Duodenal mucosa (tissue), 2 donors: Measurements from ENCODE around the gene SEC22A.

ENCODE experiments used
- H3K27ac ChIP-seq: one replicate; pipeline ENCODE4 v1.7.0; 2013; ENCODE audit warnings: low read depth, low read length
- H3K27me3 ChIP-seq, 2 donors: one replicate each; pipeline ENCODE4 v1.7.0; 2013; ENCODE audit warnings: low read length in 2 of 2, control low read depth in 1 of 2; ENCODE audit not compliant: insufficient read depth in 2 of 2, control insufficient read depth in 1 of 2
- H3K36me3 ChIP-seq, 2 donors: one replicate each; pipeline ENCODE4 v1.7.0; 2013; ENCODE audit warnings: low read length in 2 of 2, control low read depth in 1 of 2; ENCODE audit not compliant: insufficient read depth in 2 of 2, control insufficient read depth in 1 of 2
- H3K4me1 ChIP-seq, 2 donors: one replicate each; pipeline ENCODE4 v1.7.0; 2013; ENCODE audit warnings: low read length in 2 of 2, control low read depth in 1 of 2; ENCODE audit not compliant: insufficient read depth in 2 of 2, control insufficient read depth in 1 of 2
- H3K4me3 ChIP-seq, 2 donors: one replicate each; pipeline ENCODE4 v1.7.0; 2013; ENCODE audit warnings: low read length in 2 of 2, low read depth in 1 of 2
- H3K9ac ChIP-seq, 2 donors: one replicate each; pipeline ENCODE4 v1.7.0; 2013; ENCODE audit warnings: low read length in 2 of 2, low read depth in 1 of 2
- H3K9me3 ChIP-seq, 2 donors: one replicate each; pipeline ENCODE4 v1.7.0; 2013; ENCODE audit warnings: low read length in 2 of 2, control low read depth in 1 of 2; ENCODE audit not compliant: control insufficient read depth in 1 of 2

SEC22A gene

DNA sequence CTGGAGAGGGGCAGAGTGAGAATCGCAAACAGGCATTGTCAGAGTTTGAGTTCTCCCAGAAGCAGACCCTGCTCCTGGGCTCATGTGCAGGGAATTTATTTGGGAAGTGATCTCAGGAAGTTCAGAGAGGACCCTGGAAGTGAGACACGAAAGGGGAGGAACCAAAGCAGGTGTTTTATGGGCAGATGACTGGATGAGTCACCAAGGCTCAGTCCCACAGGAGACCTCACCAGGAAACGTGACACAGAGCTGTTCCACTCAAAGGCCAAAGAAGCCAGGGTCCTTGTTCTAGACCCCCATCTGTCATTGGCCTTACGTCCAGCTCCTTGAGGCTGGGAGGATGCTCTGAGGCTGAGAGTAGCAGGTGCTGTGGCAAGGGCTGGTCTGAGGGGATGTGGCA lies 43.4 kb upstream of the SEC22A start:
- Histone ChIP-seq H3K4me1 (no peaks in the 10 kb centered on the region), H3K27me3 (no peaks in the 10 kb centered on the region), H3K4me3 (no peak overlapping the region), H3K27ac (no peak overlapping the region), H3K9me3 (no peaks in the 10 kb centered on the region), H3K36me3 (peaks cover 17 to 71% of the 10 kb centered on the region in 2 donors), H3K9ac (no peak overlapping the region)

DNA sequence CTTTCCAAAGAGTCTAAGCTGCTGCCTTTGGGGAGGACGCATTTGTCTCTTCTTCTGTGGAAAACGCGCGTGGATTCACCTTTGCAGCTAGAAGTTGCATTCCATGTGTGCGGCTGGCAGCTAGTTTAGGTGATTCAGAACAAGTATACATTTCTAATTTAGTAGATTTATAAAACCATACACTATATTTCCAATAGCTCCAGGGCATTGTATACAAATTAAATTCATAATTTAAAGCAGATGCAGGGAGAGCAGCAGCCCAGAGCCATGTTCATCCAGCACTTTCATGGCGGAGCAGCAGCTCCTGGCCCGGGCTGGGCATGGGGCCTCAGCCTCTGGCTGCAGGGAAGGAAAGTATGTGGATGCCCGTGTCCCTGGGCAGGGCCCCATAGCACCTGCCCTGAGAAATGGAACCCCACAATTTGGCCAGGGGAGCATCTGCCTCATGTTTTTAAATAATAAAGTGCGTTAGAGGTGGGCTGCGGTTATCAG lies 42.8 kb upstream of the SEC22A start:
- Histone ChIP-seq H3K36me3 (peaks cover 19 to 76% of the 10 kb centered on the region in 2 donors), H3K27ac (no peak overlapping the region), H3K4me1 (no peaks in the 10 kb centered on the region), H3K9ac (no peak overlapping the region), H3K9me3 (no peaks in the 10 kb centered on the region), H3K27me3 (no peaks in the 10 kb centered on the region), H3K4me3 (no peak overlapping the region)

DNA sequence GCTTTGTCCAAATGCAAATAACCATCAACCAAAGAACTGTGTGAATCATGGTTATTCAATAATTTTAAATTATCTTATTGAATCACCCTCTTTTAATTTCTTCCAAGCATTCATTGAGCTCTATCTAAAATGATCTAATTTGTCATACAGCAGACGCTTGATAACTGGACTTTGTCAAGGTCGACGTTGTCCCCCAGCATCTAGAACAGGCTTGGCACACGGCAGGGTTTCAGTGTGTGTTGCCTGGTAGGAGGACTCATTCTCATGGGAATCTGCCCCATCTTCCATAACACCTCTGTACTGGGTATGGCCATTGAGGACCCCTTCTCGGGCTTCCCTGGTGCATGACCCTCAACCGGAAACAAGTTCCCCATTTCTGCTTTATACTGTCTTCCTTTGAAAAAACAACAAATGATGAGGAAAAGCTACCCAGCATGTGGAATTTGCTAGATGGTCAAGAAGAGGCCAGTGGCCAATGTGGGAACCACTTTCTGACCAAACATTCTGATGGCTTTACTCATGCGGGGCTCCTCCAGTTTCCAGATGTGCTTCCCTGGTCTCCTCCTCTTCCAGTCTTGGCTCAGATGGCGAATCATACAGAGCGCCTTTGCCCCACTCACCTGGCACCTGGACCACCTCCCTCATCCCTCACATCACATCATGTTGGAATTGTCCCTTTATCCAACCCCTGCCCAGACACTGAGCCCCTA lies 41.7 kb upstream of the SEC22A start:
- peaks cover 26 to 79% of the 10 kb centered on the region in 2 donors for H3K36me3 ChIP-seq
- no peak overlapping the region for H3K27ac ChIP-seq
- H3K27me3 ChIP-seq, result no peaks in the 10 kb centered on the region
- H3K4me3 ChIP-seq, result no peak overlapping the region
- H3K9ac ChIP-seq, result no peak overlapping the region
- no peaks in the 10 kb centered on the region for H3K9me3 ChIP-seq
- H3K4me1 ChIP-seq, result no peaks in the 10 kb centered on the region

DNA sequence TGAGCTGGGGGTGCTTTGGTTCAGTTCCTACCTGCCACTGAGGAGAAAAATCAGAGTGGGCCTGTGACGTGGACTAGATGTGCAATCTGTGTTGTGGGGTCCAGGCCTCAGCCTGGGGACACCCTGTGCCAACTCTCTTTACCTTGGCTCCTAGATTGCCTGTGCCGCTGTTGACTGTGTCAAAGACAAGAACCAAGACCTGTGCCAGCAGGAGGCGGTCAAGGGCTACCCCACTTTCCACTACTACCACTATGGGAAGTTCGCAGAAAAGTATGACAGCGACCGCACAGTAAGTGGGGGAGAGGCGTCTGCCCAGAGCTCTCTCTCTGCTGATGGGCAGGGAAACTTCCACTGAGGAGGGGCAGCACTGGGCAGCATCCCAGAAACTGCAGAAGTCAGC lies 40.6 kb upstream of the SEC22A start:
- H3K4me3 ChIP-seq, result no peak overlapping the region
- no peaks in the 10 kb centered on the region for H3K4me1 ChIP-seq
- H3K27ac ChIP-seq, result no peak overlapping the region
- peaks cover 28 to 72% of the 10 kb centered on the region in 2 donors for H3K36me3 ChIP-seq
- H3K27me3 ChIP-seq, result no peaks in the 10 kb centered on the region
- no peaks in the 10 kb centered on the region for H3K9me3 ChIP-seq
- no peak overlapping the region for H3K9ac ChIP-seq

DNA sequence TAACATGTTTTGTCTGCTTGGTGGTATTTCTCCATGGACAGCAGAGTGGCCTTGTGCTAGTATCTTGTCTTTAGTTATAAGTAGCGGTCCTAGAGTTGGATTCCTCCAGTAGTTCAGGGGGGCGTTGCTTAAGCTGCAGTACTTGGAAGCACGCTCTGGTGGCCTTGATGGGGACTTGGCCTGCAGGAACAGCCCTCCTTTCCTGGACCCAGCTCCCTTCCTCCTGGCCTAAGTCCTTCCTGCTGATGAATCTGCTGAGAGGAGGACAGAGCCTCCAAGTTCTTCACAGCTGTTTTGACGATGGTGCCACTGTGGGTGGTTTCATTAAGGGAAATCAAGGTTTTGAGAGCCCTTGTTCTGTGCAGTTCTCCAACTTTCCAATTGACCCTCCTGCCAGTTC lies 38.6 kb upstream of the SEC22A start:
- Histone ChIP-seq H3K27me3 (no peaks in the 10 kb centered on the region), H3K9ac (no peak overlapping the region), H3K9me3 (no peaks in the 10 kb centered on the region), H3K4me1 (no peaks in the 10 kb centered on the region), H3K4me3 (no peak overlapping the region), H3K36me3 (peaks cover 25 to 62% of the 10 kb centered on the region in 2 donors), H3K27ac (no peak overlapping the region)

DNA sequence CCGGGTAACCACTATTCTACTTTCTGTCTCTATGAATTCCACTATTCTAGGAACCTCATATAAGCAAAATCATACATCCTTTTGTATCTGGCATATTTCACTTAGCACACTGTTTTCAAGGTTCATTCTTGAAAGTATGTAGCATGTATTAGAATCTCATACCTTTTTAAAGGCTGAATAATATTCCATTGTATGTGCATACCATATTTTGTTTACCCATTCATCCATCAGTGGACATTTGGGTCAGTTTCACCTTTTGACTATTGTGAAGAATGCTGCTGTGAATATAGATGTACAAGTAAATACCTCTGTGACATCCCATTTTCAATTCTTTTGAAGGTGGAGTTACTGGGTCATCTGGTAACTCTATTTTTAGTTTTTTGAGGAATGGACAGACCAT lies 36.6 kb upstream of the SEC22A start:
- Histone ChIP-seq H3K4me3 (no peak overlapping the region), H3K27me3 (no peaks in the 10 kb centered on the region), H3K9ac (no peak overlapping the region), H3K9me3 (no peaks in the 10 kb centered on the region), H3K4me1 (no peaks in the 10 kb centered on the region), H3K36me3 (peaks cover 25 to 49% of the 10 kb centered on the region in 2 donors), H3K27ac (no peak overlapping the region)

DNA sequence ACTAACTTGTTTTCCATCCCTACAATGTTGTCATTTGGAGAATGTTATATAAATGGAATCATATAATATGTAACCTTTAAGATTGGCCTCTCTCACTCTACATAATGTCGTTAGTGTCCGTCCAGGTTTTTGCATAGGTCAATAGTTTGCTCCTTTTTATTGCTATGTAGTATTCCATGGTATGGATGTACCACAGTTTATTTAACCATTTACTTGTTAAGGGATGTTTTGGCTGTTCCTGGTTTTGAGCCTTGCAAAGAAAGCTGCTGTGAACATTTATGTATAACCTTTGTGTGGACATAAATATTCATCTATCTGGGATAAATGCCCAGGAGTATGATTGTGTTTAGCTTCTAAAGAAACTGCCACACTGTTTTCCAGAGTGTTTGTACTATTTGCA lies 34.1 kb upstream of the SEC22A start:
- Histone ChIP-seq H3K36me3 (peaks cover 14 to 30% of the 10 kb centered on the region in 2 donors), H3K9ac (no peak overlapping the region), H3K9me3 (no peaks in the 10 kb centered on the region), H3K4me1 (no peaks in the 10 kb centered on the region), H3K27ac (no peak overlapping the region), H3K27me3 (no peaks in the 10 kb centered on the region), H3K4me3 (no peak overlapping the region)

DNA sequence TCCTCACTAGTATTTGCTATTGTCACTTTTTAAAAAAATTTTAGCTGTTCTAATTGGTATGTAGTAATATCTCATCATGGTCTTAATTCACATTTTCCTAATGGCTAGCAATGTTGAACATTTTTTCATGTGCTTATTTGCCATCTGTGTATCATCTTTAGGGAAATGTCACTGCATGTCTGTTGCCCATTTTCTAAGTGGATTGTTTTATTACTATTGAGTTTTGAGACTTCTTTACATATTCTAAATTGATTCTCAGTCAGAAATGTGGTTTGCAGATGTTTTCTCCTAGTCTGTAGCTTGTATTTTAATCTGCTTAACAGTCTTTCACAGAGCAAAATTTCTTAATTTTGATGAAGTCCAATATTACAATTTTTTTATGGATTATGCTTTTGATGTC lies 33.6 kb upstream of the SEC22A start:
- Histone ChIP-seq H3K27ac (no peak overlapping the region), H3K9ac (no peak overlapping the region), H3K4me3 (no peak overlapping the region), H3K9me3 (no peaks in the 10 kb centered on the region), H3K36me3 (peaks cover 14 to 25% of the 10 kb centered on the region in 2 donors), H3K27me3 (no peaks in the 10 kb centered on the region), H3K4me1 (no peaks in the 10 kb centered on the region)

DNA sequence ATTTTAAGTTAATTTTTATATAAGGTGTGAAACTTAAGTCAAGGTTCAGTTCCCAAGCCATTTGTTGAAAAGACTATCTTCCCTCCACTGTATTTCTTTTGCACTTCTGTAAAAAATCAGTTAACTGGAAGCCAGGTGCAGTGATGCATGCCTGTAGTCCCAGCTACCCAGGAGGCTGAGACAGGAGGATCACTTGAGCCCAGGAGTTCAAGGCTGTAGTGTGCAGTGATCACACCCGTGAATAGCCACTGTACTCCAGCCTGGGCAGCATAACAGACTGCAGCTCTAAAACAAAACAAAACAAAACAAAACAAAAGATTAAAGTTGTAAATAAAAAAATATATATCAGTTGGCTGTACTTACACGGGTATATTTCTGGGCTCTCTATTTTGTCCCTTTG lies 33.1 kb upstream of the SEC22A start:
- Histone ChIP-seq H3K27ac (no peak overlapping the region), H3K4me1 (no peaks in the 10 kb centered on the region), H3K36me3 (peaks cover 10 to 21% of the 10 kb centered on the region in 2 donors), H3K9ac (no peak overlapping the region), H3K4me3 (no peak overlapping the region), H3K9me3 (no peaks in the 10 kb centered on the region), H3K27me3 (no peaks in the 10 kb centered on the region)

DNA sequence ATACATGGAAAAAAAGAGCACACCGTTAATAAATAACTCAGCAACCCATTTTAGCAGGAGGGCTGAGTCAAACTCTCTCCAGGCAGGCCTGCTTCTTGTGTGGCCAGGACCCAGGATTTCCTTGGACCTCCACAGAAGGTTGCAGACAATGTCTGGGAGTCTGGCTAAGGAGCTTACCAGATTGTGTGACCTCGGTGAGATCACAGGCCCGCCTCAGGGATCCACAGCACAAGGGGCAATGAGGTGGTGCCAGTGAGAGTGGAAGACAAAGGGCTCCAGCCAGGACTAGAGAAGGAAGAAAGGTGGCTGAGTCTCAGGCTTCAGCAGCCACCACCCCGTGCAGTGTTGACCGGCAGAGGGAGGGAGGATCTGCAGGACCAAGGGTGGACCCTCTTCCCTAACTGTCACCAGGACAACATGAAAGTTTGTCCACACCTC lies 32.2 kb upstream of the SEC22A start:
- no peaks in the 10 kb centered on the region for H3K4me1 ChIP-seq
- no peaks in the 10 kb centered on the region for H3K27me3 ChIP-seq
- peaks cover 6 to 13% of the 10 kb centered on the region in 2 donors for H3K36me3 ChIP-seq
- H3K27ac ChIP-seq, result no peak overlapping the region
- no peak overlapping the region for H3K4me3 ChIP-seq
- no peak overlapping the region for H3K9ac ChIP-seq
- no peaks in the 10 kb centered on the region for H3K9me3 ChIP-seq
